RPMI7951 (cell line): ENCODE data around the gene RAB3IL1. TPM values are rescaled to one million over a fixed set of nuclear protein-coding genes. Genes with fewer than 3 reads are reported as not detected.

ENCODE experiments used
- DNase-seq: peaks from one replicate; pipeline ENCODE4 v3.0.0-alpha.2; 2012; ENCODE audit warnings: low read depth
- total RNA-seq: library from RNA; depleted of rRNA; stranded (reverse); fragments of >200 nt; shearing (Covaris generic); gene quantifications from 2 replicates; pipeline ENCODE4 v1.2.3, GENCODE V29; 2014

The RAB3IL1 gene
- total RNA-seq, 1 experiment from 2014 or later, result 0.84 TPM

- no peak for DNase-seq
Observed at GRCh38 chr11:61919705-61920631, 2.6 kb upstream of the RAB3IL1 start.

GRCh38 chr11:61918938-61919704 lies 1.8 kb upstream of the RAB3IL1 start:
- DNase-seq, result no peak

- DNase-seq, result no peak
Observed at GRCh38 chr11:61918251-61918937, 1.0 kb upstream of the RAB3IL1 start.

GRCh38 chr11:61916737-61917333 lies 531 bp downstream of the RAB3IL1 start:
- DNase-seq, result no peak

- no peak for DNase-seq
Observed at GRCh38 chr11:61914471-61915171, 2.7 kb downstream of the RAB3IL1 start.

GRCh38 chr11:61913699-61914395 lies 3.5 kb downstream of the RAB3IL1 start:
- no peak for DNase-seq

GRCh38 chr11:61912991-61913698 lies 4.2 kb downstream of the RAB3IL1 start:
- no peak for DNase-seq

- DNase-seq, result no peak
Observed at GRCh38 chr11:61912530-61912898, 4.9 kb downstream of the RAB3IL1 start.

GRCh38 chr11:61911701-61912529 lies 5.5 kb downstream of the RAB3IL1 start:
- DNase-seq, result no peak

GRCh38 chr11:61911128-61911700 lies 6.2 kb downstream of the RAB3IL1 start:
- DNase-seq, result no peak

GRCh38 chr11:61910187-61911127 lies 6.9 kb downstream of the RAB3IL1 start:
- no peak for DNase-seq

GRCh38 chr11:61908730-61909316 lies 8.5 kb downstream of the RAB3IL1 start:
- no peak for DNase-seq

GRCh38 chr11:61907871-61908729 lies 9.3 kb downstream of the RAB3IL1 start:
- no peak for DNase-seq

GRCh38 chr11:61907282-61907681 lies 10.1 kb downstream of the RAB3IL1 start:
- no peak for DNase-seq

GRCh38 chr11:61906522-61906909 lies 10.8 kb downstream of the RAB3IL1 start:
- no peak for DNase-seq
